GM19328 (cell line): ENCODE data around the gene SCARB1.

Source experiments
- ATAC-seq: cut with Tn5 transposase; IDR thresholded peaks from one replicate; pipeline ENCODE4 v1.9.1; 2021; ENCODE audit warnings: mild to moderate bottlenecking, moderate library complexity; ENCODE audit not compliant: unreplicated experiment

The SCARB1 gene

GRCh38 chr12:124750149-124750656, 113.5 kb downstream of the SCARB1 start:
- ATAC-seq = no peak

- no peak for ATAC-seq
Measured at GRCh38 chr12:124749725-124750124, 113.9 kb downstream of the SCARB1 start.

DNA sequence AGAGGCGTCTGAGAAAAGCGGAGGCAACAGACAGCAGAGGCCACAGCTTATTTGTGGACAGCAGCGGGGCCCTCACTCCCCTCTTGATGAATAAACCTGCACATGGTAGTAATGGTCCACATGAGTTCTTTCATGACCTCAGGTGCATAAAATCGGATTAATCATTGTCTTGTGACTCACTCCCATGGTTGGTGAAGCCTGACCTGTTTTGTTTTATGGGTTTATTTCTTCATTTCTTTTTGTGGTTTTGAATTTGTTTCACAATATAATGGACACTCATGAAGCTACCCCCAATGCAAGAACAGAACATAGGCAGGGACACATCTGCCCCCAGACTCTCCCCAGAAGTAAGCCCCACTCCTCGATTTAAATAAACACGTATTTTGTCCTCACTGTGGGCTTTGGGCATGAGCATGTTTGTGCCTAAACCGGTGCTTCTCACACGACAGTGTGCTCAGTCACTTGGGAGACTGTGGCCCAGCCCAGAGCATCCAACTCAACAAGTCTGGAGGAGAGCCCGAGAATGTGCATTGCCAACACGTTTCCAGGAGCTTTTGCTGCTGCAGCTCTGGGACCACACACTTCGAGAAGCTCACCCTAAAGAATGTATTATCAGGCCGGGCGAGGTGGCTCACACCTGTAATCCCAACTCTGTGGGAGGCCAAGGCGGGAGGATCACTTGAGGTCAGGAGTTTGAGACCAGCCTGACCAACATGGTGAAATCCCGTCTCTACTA, 116.1 kb downstream of the SCARB1 start:
- no peak for ATAC-seq

DNA sequence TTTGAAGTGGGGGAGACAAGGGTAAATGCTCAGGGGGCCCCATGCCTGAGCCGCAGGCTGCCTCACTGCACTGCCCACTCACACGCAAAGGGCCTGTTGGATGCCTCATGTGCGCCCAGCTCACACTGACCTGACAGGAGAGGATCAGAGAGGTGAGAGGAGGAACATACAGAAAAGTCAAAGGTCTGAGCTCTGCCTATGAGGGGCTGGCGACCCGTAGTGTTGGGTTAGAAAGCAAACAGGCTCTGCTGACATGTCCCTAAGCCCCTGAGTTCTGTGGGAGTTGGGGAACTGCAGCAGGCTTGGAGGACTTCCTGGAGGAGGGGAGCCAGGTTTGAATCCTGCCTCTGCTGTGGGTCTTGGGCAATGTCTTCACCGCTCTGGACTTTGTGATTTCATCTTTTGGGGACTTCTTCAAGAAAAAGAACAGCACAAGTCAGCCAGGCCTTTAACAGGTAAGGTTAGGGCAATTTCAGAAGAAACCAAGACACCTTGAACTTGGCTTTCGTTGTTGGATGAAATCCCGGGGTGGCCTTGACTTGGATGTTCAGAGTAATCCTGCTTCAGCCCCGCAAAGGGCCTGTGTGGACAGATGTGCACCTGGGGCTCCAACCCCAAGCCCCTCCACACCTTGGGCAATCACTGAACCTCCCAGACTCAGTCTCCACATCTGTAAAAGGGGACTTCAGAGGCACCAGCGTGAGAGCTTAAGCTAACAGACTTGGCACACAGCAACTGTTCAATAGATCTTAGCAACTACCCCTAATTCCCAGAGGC, 116.8 kb downstream of the SCARB1 start:
- ATAC-seq = no peak

DNA sequence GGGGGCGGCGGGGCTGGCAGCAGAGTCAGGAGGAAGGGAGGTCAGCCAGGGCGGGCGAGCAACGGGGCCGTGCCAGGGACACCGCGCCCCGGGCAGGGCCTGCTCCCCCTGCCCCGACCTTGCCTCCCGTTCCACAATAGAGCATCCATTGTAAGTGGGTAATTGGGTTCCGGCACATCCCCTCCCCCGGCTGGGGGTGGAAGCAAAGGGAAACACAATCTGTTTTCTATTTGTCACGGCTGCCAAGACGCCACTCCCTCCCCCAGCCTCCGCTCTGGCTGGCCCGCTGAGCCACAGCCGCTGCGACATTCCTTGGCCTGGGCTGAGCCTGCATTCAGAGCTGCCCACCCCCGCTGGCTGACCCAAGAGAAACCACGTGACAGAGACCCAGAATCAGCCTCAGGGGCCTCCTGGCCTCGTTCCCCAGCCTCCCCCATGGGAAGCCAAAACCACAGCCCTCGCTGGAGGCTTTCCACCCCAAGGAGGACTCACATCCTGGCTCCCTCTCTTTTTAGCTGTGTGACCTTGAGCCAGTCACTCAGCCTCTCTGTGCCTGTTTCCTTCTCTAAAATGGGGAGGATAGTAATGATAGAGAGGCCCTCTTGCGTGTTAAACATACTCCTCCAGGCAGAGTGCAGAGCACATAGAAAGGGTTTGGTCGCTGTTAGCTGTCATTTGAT, 117.6 kb downstream of the SCARB1 start:
- ATAC-seq = no peak

GRCh38 chr12:124745465-124745890, 118.2 kb downstream of the SCARB1 start:
- no peak for ATAC-seq

- peak; percentile 53 for ATAC-seq
Measured at GRCh38 chr12:124744659-124745464, 118.8 kb downstream of the SCARB1 start.

DNA sequence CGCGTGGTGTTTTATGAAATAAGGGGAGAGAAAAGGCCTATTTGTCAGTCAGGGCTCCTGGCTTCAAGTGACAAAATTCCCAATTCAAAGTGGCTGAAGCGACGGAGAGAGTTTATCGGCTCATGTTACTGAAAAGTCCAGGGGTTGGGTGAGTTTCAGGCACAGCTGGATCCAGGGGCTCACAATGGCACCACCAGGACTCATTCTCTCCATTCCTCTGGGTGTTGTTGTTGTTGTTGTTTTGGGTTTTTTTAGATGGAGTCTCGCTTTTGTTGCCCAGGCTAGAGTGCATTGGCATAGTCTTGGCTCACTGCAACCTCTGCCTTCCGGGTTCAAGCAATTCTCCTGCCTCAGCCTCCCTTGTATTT, 119.4 kb downstream of the SCARB1 start:
- ATAC-seq = no peak

- ATAC-seq = no peak
Measured at GRCh38 chr12:124743479-124744272, 120.0 kb downstream of the SCARB1 start.

GRCh38 chr12:124742678-124743077, 121.0 kb downstream of the SCARB1 start:
- ATAC-seq = no peak

DNA sequence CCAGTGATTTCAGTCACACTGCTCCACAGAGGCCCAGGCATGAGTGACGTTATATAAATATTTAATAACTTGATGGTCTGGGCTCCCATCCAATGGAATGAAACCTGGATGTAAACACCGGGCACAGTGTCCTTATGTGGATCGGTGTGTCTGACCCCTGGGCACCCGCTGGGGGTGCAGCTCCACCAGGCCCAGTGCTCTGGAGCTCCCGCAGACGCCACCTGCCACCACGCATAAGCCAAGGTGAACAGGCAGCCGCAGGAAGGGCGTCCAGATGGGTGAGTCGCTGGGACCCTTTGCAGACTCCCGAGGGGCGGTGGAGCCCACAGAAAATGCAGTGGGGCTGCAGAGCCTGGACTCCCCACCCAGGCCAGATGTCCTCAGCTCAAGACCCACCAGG, 121.6 kb downstream of the SCARB1 start:
- ATAC-seq = no peak

GRCh38 chr12:124741211-124741610, 122.5 kb downstream of the SCARB1 start:
- ATAC-seq = no peak

GRCh38 chr12:124740691-124741137, 123.0 kb downstream of the SCARB1 start:
- ATAC-seq = no peak

DNA sequence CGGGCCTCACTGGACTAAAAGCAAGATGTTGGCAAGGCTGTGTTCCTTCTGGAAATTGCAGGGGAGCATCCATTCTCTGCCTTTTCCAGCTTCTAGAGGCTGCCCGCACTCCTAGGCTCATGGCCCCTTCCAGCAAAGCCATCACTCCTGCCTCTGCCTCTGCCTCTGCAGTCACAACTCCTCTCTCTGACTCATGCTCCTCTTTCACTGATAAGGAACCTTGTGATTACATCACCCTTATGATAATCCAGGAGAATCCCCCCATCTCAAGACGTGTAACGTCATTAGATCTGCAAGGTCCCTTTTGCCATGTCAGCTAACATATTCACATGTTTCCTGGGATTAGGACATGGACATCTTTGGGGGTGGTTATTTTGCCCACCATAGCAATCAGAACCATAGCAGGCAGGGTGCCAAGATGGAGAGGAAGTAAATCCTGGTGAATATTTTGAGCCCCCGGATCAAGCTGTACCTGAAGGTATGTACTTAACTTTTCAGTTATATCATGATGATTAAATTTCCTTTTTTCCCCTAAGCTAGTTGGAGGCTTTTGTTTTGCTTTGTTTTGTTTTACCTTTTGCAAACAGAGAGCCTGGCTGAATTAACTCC, 123.6 kb downstream of the SCARB1 start:
- ATAC-seq = no peak

DNA sequence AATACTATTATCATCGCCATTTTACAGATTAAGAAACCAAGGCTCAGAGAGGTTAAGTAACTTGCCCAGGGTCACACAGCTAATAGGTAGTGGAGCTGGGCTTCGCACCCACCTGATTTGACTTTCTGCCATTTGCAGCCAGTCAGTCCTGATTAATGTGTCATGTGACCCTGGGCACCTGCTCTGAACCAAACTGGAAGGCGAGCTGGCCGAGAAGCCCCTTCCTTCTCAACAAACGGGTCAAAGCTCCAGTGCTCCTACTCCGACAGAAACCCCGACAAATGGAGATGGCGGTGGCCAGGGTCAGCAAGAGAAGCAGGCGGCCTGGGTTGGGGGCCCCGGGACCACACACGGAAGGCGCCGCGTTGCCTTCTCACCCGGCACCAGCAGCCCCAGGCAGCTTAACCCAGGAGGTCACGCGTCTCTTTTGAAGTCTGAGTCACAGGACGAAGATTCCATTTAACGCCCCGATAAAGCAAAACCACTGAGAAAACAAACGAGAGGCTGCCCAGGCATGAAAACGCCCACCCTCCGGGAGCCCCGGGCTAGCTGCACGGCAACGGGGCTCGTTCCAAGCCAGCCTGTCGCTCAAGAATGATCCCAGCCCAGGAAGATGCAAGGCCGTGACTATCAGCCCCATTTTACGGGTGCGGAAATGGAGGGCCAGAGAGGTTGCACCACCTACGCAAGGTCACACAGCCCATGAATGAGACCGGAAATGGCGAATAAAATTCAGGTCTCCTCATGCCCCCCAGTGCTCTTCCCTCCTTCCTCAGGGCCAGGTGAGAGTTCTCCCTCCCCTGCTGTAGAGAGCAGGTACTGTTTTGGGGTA, 124.8 kb downstream of the SCARB1 start:
- ATAC-seq = no peak

- no peak for ATAC-seq
Measured at GRCh38 chr12:124737772-124738635, 125.7 kb downstream of the SCARB1 start.

GRCh38 chr12:124737040-124737419, 126.6 kb downstream of the SCARB1 start:
- no peak for ATAC-seq
